22Rv1 (cell line): ENCODE data around the gene CCNL2.

Experiments
- ZFX ChIP-seq: fragments of 450-650 bp; IDR thresholded peaks from 2 replicates; pipeline ENCODE4 v1.6.1; 2017; ENCODE audit warnings: antibody characterized with exemption, borderline replicate concordance
- TF ChIP-seq, protein P1 (sequence below): fragments of 450-650 bp; IDR thresholded peaks from 2 replicates; pipeline ENCODE4 v1.5.1; 2017; ENCODE audit warnings: mild to moderate bottlenecking

DNA sequence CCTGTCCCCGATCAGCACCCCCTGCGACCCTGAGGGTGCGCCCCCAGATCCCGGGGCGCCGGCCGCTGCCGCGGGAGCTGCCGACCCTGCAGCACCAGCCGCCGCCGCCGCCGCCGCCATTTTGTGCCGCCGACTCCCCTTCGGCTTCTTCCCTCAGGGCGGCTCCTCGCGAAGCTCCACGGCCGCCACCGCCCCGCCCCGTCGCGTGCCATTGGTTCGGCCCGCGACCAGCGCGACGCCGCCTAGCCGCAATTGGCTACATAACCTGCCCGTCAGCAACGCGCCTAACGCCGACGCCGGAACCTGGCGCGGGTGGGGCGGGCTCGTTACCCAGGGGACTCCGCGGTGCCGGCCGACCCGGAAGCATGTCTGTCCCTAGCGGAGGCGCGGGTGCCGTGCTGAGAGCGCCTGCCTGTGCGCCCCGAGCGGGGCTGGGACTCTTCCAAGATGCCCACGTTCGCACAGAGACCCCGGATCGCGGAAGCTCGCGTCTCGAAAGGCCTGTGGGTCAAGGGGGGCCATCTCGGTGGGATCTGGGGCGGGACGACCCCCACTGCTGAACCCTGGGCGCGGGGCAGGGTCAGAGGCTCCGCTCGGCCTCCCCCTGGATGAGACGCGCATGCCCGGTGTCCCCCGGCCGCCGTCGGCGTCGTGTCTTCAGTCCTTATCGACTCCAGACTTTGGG is at the start of gene CCNL2:
- TF ChIP-seq, protein P1, sequence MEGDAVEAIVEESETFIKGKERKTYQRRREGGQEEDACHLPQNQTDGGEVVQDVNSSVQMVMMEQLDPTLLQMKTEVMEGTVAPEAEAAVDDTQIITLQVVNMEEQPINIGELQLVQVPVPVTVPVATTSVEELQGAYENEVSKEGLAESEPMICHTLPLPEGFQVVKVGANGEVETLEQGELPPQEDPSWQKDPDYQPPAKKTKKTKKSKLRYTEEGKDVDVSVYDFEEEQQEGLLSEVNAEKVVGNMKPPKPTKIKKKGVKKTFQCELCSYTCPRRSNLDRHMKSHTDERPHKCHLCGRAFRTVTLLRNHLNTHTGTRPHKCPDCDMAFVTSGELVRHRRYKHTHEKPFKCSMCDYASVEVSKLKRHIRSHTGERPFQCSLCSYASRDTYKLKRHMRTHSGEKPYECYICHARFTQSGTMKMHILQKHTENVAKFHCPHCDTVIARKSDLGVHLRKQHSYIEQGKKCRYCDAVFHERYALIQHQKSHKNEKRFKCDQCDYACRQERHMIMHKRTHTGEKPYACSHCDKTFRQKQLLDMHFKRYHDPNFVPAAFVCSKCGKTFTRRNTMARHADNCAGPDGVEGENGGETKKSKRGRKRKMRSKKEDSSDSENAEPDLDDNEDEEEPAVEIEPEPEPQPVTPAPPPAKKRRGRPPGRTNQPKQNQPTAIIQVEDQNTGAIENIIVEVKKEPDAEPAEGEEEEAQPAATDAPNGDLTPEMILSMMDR = peak; percentile 70
- TF ChIP-seq ZFX = no peak
